Ectodermal cell (in vitro differentiated cells): ENCODE data around the gene NEK1.
A peak's percentile ranks its signal among the peaks of the same experiment; 100 is the strongest.

Experiments
- H3K27ac ChIP-seq: 2 replicates; pipeline ENCODE4 v1.7.0; 2013; ENCODE audit warnings: mild to moderate bottlenecking, low read depth, low read length; ENCODE audit not compliant: insufficient read depth, poor library complexity, severe bottlenecking
- H3K27me3 ChIP-seq: 2 replicates; pipeline ENCODE4 v1.7.0; 2013; ENCODE audit warnings: mild to moderate bottlenecking, low read length; ENCODE audit not compliant: insufficient read depth, control insufficient read depth, poor library complexity, severe bottlenecking
- H3K36me3 ChIP-seq: one replicate; pipeline ENCODE4 v1.7.0; 2013; ENCODE audit warnings: low read length; ENCODE audit not compliant: control insufficient read depth, insufficient read depth
- H3K4me1 ChIP-seq: one replicate; pipeline ENCODE4 v1.7.0; 2013; ENCODE audit warnings: low read length; ENCODE audit not compliant: control insufficient read depth, insufficient read depth
- H3K4me3 ChIP-seq: 2 replicates; pipeline ENCODE4 v1.7.0; 2013; ENCODE audit warnings: low read depth, low read length, control low read depth; ENCODE audit not compliant: insufficient read depth
- H3K9me3 ChIP-seq: 2 replicates; pipeline ENCODE4 v1.7.0; 2013; ENCODE audit warnings: mild to moderate bottlenecking, low read length, moderate library complexity; ENCODE audit not compliant: control insufficient read depth
- WGBS, 2 experiments: methylation state at CpG; one replicate each; pipeline ENCODE4 v1.1.7; 2013; ENCODE audit warnings: missing lambda C conversion rate in 2 of 2; 5-methylcytosine and 5-hydroxymethylcytosine counted together

Gene NEK1

GRCh38 chr4:169618286-169618685 is 5.9 kb upstream of the NEK1 start:
- H3K4me1 ChIP-seq: peaks cover 10% of the 10 kb centered on the region
- no peak overlapping the region for H3K27ac ChIP-seq
- no peaks in the 10 kb centered on the region for H3K27me3 ChIP-seq
- H3K4me3 ChIP-seq: no peak overlapping the region
- no peaks in the 10 kb centered on the region for H3K36me3 ChIP-seq
- H3K9me3 ChIP-seq: no peaks in the 10 kb centered on the region
- 86 to 90% methylated on average over 3 of the region's 3 CpGs for WGBS, 2 experiments

- Histone ChIP-seq H3K27ac (no peak overlapping the region), H3K36me3 (no peaks in the 10 kb centered on the region), H3K9me3 (no peaks in the 10 kb centered on the region), H3K4me3 (no peak overlapping the region), H3K27me3 (no peaks in the 10 kb centered on the region), H3K4me1 (peaks cover 10% of the 10 kb centered on the region)
- 86 to 100% methylated on average over 1 to 2 of the region's 2 CpGs for WGBS, 2 experiments
Observed at GRCh38 chr4:169617306-169617705, 4.9 kb upstream of the NEK1 start.

- no peak overlapping the region for H3K27ac ChIP-seq
- H3K27me3 ChIP-seq: no peaks in the 10 kb centered on the region
- peaks cover 6% of the 10 kb centered on the region for H3K4me1 ChIP-seq
- no peak overlapping the region for H3K4me3 ChIP-seq
- no peaks in the 10 kb centered on the region for H3K36me3 ChIP-seq
- H3K9me3 ChIP-seq: no peaks in the 10 kb centered on the region
Observed at GRCh38 chr4:169616846-169617245, 4.5 kb upstream of the NEK1 start.

GRCh38 chr4:169615467-169616106 is 3.2 kb upstream of the NEK1 start:
- 86 to 91% methylated on average over 4 of the region's 4 CpGs for WGBS, 2 experiments
- Histone ChIP-seq H3K27ac (no peak overlapping the region), H3K27me3 (no peaks in the 10 kb centered on the region), H3K9me3 (no peaks in the 10 kb centered on the region), H3K4me1 (no peaks in the 10 kb centered on the region), H3K36me3 (no peaks in the 10 kb centered on the region), H3K4me3 (no peak overlapping the region)

GRCh38 chr4:169612871-169613859 is 782 bp upstream of the NEK1 start:
- no peaks in the 10 kb centered on the region for H3K4me1 ChIP-seq
- no peaks in the 10 kb centered on the region for H3K9me3 ChIP-seq
- peak overlapping the region; percentile 96 for H3K27ac ChIP-seq
- H3K27me3 ChIP-seq: no peaks in the 10 kb centered on the region
- WGBS, 2 experiments: 0 to 3% methylated on average over 8 of the region's 9 CpGs
- H3K4me3 ChIP-seq: peak overlapping the region; percentile 94
- no peaks in the 10 kb centered on the region for H3K36me3 ChIP-seq

- WGBS, 2 experiments: 74 to 77% methylated on average over 4 of the region's 4 CpGs
- Histone ChIP-seq H3K4me3 (no peak overlapping the region), H3K27me3 (no peaks in the 10 kb centered on the region), H3K9me3 (no peaks in the 10 kb centered on the region), H3K4me1 (no peaks in the 10 kb centered on the region), H3K27ac (no peak overlapping the region), H3K36me3 (no peaks in the 10 kb centered on the region)
Observed at GRCh38 chr4:169611157-169611556, 1.2 kb downstream of the NEK1 start.

GRCh38 chr4:169604903-169605331 is 7.5 kb downstream of the NEK1 start:
- Histone ChIP-seq H3K9me3 (no peaks in the 10 kb centered on the region), H3K4me1 (no peaks in the 10 kb centered on the region), H3K4me3 (no peak overlapping the region), H3K27me3 (no peaks in the 10 kb centered on the region), H3K27ac (no peak overlapping the region), H3K36me3 (peaks cover 7% of the 10 kb centered on the region)
- 96 to 100% methylated on average over 1 of the region's 1 CpG for WGBS, 2 experiments

GRCh38 chr4:169604131-169604900 is 8.1 kb downstream of the NEK1 start:
- no peaks in the 10 kb centered on the region for H3K4me1 ChIP-seq
- no peaks in the 10 kb centered on the region for H3K27me3 ChIP-seq
- WGBS, 2 experiments: 60 to 73% methylated on average over 1 of the region's 1 CpG
- H3K36me3 ChIP-seq: peaks cover 7% of the 10 kb centered on the region
- no peak overlapping the region for H3K4me3 ChIP-seq
- no peak overlapping the region for H3K27ac ChIP-seq
- no peaks in the 10 kb centered on the region for H3K9me3 ChIP-seq

GRCh38 chr4:169603312-169603711 is 9.1 kb downstream of the NEK1 start:
- H3K4me3 ChIP-seq: no peak overlapping the region
- H3K9me3 ChIP-seq: no peaks in the 10 kb centered on the region
- WGBS, 2 experiments: 90 to 100% methylated on average over 2 of the region's 2 CpGs
- H3K36me3 ChIP-seq: peaks cover 7% of the 10 kb centered on the region
- no peaks in the 10 kb centered on the region for H3K4me1 ChIP-seq
- H3K27me3 ChIP-seq: no peaks in the 10 kb centered on the region
- no peak overlapping the region for H3K27ac ChIP-seq
